Measurements from ENCODE around the gene RASA1. TPM values are rescaled to one million over a fixed set of nuclear protein-coding genes. Genes with fewer than 3 reads are reported as not detected.

Gene RASA1
- total and polyA plus RNA-seq, 7 experiments from 2014 or later, result 5.9 to 30.7 (median 24.9) TPM

GRCh38 chr5:87394411-87395165, 126.9 kb downstream of the RASA1 start:
- H3K27ac Mint-ChIP-seq, result peak overlapping the region in 8 of 9 donors; percentile 9 to 78 (median 53)
- no peak overlapping the region for H3K4me3 Mint-ChIP-seq
- H3K9me3 Mint-ChIP-seq, result no peaks in the 10 kb centered on the region
- ATAC-seq, result no peak
- no peaks in the 10 kb centered on the region for H3K27me3 ChIP-seq (ENCODE audit: control insufficient read depth in 2 of 2, insufficient read depth in 2 of 2, low read length in 2 of 2)
- H3K27ac ChIP-seq (ENCODE audit: low read depth, low read length), result no peak overlapping the region
- ChIA-PET POLR2A (interaction anchor here (0.5 kb wide), 1 partner anchor 134 kb away, joined by 3 read pairs; no protein-coding TSS in a partner anchor), CTCF (interaction anchor here (0.7 kb wide), 1 partner anchor 26 kb away, joined by 3 read pairs; no protein-coding TSS in a partner anchor)
- DNase-seq, result no peak
- no peaks in the 10 kb centered on the region for H3K9me3 ChIP-seq (ENCODE audit: control insufficient read depth in 2 of 3, low read length in 3 of 3)
- peaks cover 14 to 60% (median 28%) of the 10 kb centered on the region in 5 donors for H3K36me3 Mint-ChIP-seq
- intact Hi-C loops (cut with micrococcal nuclease), result loop anchor here in 1 of 2 donors (5.0 kb wide), 2 partner anchors 52 to 272 kb away; no protein-coding TSS in a partner anchor
- peaks cover 4 to 5% of the 10 kb centered on the region in 2 donors for H3K4me1 ChIP-seq (ENCODE audit: control insufficient read depth in 2 of 2, insufficient read depth in 2 of 2, low read length in 2 of 2)
- H3K4me1 Mint-ChIP-seq, result peaks cover 9 to 36% (median 21%) of the 10 kb centered on the region in 7 donors
- H3K36me3 ChIP-seq (ENCODE audit: control insufficient read depth in 2 of 3, insufficient read depth in 3 of 3, low read length in 3 of 3), result peaks cover 28 to 88% (median 51%) of the 10 kb centered on the region in 3 experiments
- no peak overlapping the region for H3K4me3 ChIP-seq (ENCODE audit: low read length)
- no peaks in the 10 kb centered on the region for H3K27me3 Mint-ChIP-seq

GRCh38 chr5:87398981-87399614, 131.4 kb downstream of the RASA1 start:
- POLR2A ChIA-PET, result no interaction called here
- H3K27me3 Mint-ChIP-seq, result no peaks in the 10 kb centered on the region

GRCh38 chr5:87399720-87400119, 132.0 kb downstream of the RASA1 start:
- H3K27ac Mint-ChIP-seq, result peak overlapping the region in 7 of 9 donors; percentile 19 to 75 (median 69)
- peak; percentile 39 for ATAC-seq
- Histone ChIP-seq H3K9me3 (ENCODE audit: control insufficient read depth in 2 of 3, low read length in 3 of 3) (no peaks in the 10 kb centered on the region), H3K4me3 (ENCODE audit: low read length) (no peak overlapping the region), H3K27me3 (ENCODE audit: control insufficient read depth in 2 of 2, insufficient read depth in 2 of 2, low read length in 2 of 2) (no peaks in the 10 kb centered on the region), H3K27ac (ENCODE audit: low read depth, low read length) (peak overlapping the region; percentile 16), H3K36me3 (ENCODE audit: control insufficient read depth in 2 of 3, insufficient read depth in 3 of 3, low read length in 3 of 3) (peaks cover 22 to 69% (median 34%) of the 10 kb centered on the region in 3 experiments), H3K4me1 (ENCODE audit: control insufficient read depth in 2 of 2, insufficient read depth in 2 of 2, low read length in 2 of 2) (peaks cover 11% of the 10 kb centered on the region in 2 donors)
- H3K4me1 Mint-ChIP-seq, result peaks cover 14 to 51% (median 27%) of the 10 kb centered on the region in 7 donors
- intact Hi-C loops (cut with micrococcal nuclease), result loop anchor here (1.0 to 5.0 kb wide), 10 partner anchors 13 to 518 kb away; partner anchors contain the start of gene CCNH (in 2 of the 2)
- peaks cover 8 to 47% (median 26%) of the 10 kb centered on the region in 5 donors for H3K36me3 Mint-ChIP-seq
- no peak for DNase-seq
- H3K27me3 Mint-ChIP-seq, result no peaks in the 10 kb centered on the region
- ChIA-PET POLR2A (interaction anchor here (1.0 kb wide), 2 partner anchors 9 to 13 kb away, joined by 3 to 5 read pairs; partner anchors contain the start of gene CCNH), CTCF (interaction anchor here (0.8 to 3.3 kb wide), 13 partner anchors 8 to 519 kb away, joined by 3 to 20 read pairs (median 4); no protein-coding TSS in a partner anchor)
- H3K4me3 Mint-ChIP-seq, result peak overlapping the region in 1 of 10 donors; percentile 34
- H3K9me3 Mint-ChIP-seq, result no peaks in the 10 kb centered on the region

More at GRCh38 chr5:87398981-87399614, 131.4 kb downstream of the RASA1 start:
- peak overlapping the region in 8 of 9 donors; percentile 2 to 75 (median 68) for H3K27ac Mint-ChIP-seq
- no peaks in the 10 kb centered on the region for H3K9me3 Mint-ChIP-seq
- Histone ChIP-seq H3K36me3 (ENCODE audit: control insufficient read depth in 2 of 3, insufficient read depth in 3 of 3, low read length in 3 of 3) (peaks cover 23 to 68% (median 29%) of the 10 kb centered on the region in 3 experiments), H3K4me1 (ENCODE audit: control insufficient read depth in 2 of 2, insufficient read depth in 2 of 2, low read length in 2 of 2) (peaks cover 11% of the 10 kb centered on the region in 2 donors), H3K4me3 (ENCODE audit: low read length) (no peak overlapping the region), H3K27me3 (ENCODE audit: control insufficient read depth in 2 of 2, insufficient read depth in 2 of 2, low read length in 2 of 2) (no peaks in the 10 kb centered on the region), H3K9me3 (ENCODE audit: control insufficient read depth in 2 of 3, low read length in 3 of 3) (no peaks in the 10 kb centered on the region), H3K27ac (ENCODE audit: low read depth, low read length) (no peak overlapping the region)
- DNase-seq (no peak), ATAC-seq (no peak)
- peaks cover 11 to 45% (median 23%) of the 10 kb centered on the region in 5 donors for H3K36me3 Mint-ChIP-seq
- peak overlapping the region in 2 of 10 donors; percentile 34 to 55 for H3K4me3 Mint-ChIP-seq
- intact Hi-C loops (cut with micrococcal nuclease), result loop anchor here (2.0 to 5.0 kb wide), 2 partner anchors 18 to 277 kb away; no protein-coding TSS in a partner anchor
- CTCF ChIA-PET, result interaction anchor here (1.1 to 3.3 kb wide), 5 partner anchors 13 to 519 kb away, joined by 4 to 20 read pairs (median 4); no protein-coding TSS in a partner anchor
- H3K4me1 Mint-ChIP-seq, result peaks cover 14 to 47% (median 23%) of the 10 kb centered on the region in 7 donors

- H3K4me1 ChIP-seq (ENCODE audit: control insufficient read depth in 2 of 2, insufficient read depth in 2 of 2, low read length in 2 of 2), result peaks cover 11 to 15% of the 10 kb centered on the region in 2 donors
- H3K27ac Mint-ChIP-seq, result peak overlapping the region in 7 of 9 donors; percentile 17 to 75 (median 69)
- POLR2A ChIA-PET, result interaction anchor here (0.5 to 1.0 kb wide), 4 partner anchors 8 to 750 kb away, joined by 3 to 5 read pairs (median 4); partner anchors contain the start of gene CCNH
- H3K36me3 ChIP-seq (ENCODE audit: control insufficient read depth in 2 of 3, insufficient read depth in 3 of 3, low read length in 3 of 3), result peaks cover 29 to 66% (median 39%) of the 10 kb centered on the region in 3 experiments
- H3K9me3 Mint-ChIP-seq, result no peaks in the 10 kb centered on the region
- no peaks in the 10 kb centered on the region for H3K27me3 ChIP-seq (ENCODE audit: control insufficient read depth in 2 of 2, insufficient read depth in 2 of 2, low read length in 2 of 2)
- H3K4me3 ChIP-seq (ENCODE audit: low read length), result no peak overlapping the region
- intact Hi-C loops (cut with micrococcal nuclease), result loop anchor here (1.0 to 5.0 kb wide), 8 partner anchors 12 to 519 kb away; partner anchors contain the start of gene CCNH (in 2 of the 2)
- DNase-seq, result peak in 6 of 9 donors; percentile 30 to 66 (median 52)
- peaks cover 13 to 48% (median 28%) of the 10 kb centered on the region in 7 donors for H3K4me1 Mint-ChIP-seq
- H3K9me3 ChIP-seq (ENCODE audit: control insufficient read depth in 2 of 3, low read length in 3 of 3), result no peaks in the 10 kb centered on the region
- peak; percentile 87 for ATAC-seq
- H3K27me3 Mint-ChIP-seq, result no peaks in the 10 kb centered on the region
- H3K27ac ChIP-seq (ENCODE audit: low read depth, low read length), result peak overlapping the region; percentile 43
- CTCF ChIA-PET, result interaction anchor here (0.8 to 3.3 kb wide), 12 partner anchors 8 to 520 kb away, joined by 3 to 20 read pairs (median 4); no protein-coding TSS in a partner anchor
- H3K36me3 Mint-ChIP-seq, result peaks cover 5 to 45% (median 21%) of the 10 kb centered on the region in 5 donors
- peak overlapping the region in 1 of 10 donors; percentile 34 for H3K4me3 Mint-ChIP-seq
Observed at GRCh38 chr5:87400305-87400899, 132.7 kb downstream of the RASA1 start.

- peaks cover 30 to 72% (median 42%) of the 10 kb centered on the region in 3 experiments for H3K36me3 ChIP-seq (ENCODE audit: control insufficient read depth in 2 of 3, insufficient read depth in 3 of 3, low read length in 3 of 3)
Observed at GRCh38 chr5:87401626-87402025, 133.9 kb downstream of the RASA1 start.

More at GRCh38 chr5:87401626-87402025, 133.9 kb downstream of the RASA1 start:
- no peaks in the 10 kb centered on the region for H3K27me3 Mint-ChIP-seq
- Histone ChIP-seq H3K27ac (ENCODE audit: low read depth, low read length) (no peak overlapping the region), H3K4me1 (ENCODE audit: control insufficient read depth in 2 of 2, insufficient read depth in 2 of 2, low read length in 2 of 2) (peaks cover 11 to 21% of the 10 kb centered on the region in 2 donors), H3K9me3 (ENCODE audit: control insufficient read depth in 2 of 3, low read length in 3 of 3) (no peaks in the 10 kb centered on the region), H3K27me3 (ENCODE audit: control insufficient read depth in 2 of 2, insufficient read depth in 2 of 2, low read length in 2 of 2) (no peaks in the 10 kb centered on the region), H3K4me3 (ENCODE audit: low read length) (no peak overlapping the region)
- intact Hi-C loops (cut with micrococcal nuclease), result loop anchor here in 1 of 2 donors (5.0 kb wide), 1 partner anchor 414 kb away; no protein-coding TSS in a partner anchor
- peaks cover 7 to 52% (median 27%) of the 10 kb centered on the region in 5 donors for H3K36me3 Mint-ChIP-seq
- peaks cover 0 to 1% (median 0%) of the 10 kb centered on the region in 11 donors for H3K9me3 Mint-ChIP-seq
- H3K4me3 Mint-ChIP-seq, result no peak overlapping the region
- peak overlapping the region in 2 of 9 donors; percentile 38 to 54 for H3K27ac Mint-ChIP-seq
- ATAC-seq, result no peak
- ChIA-PET CTCF (interaction anchor here (3.3 kb wide), 1 partner anchor 415 kb away, joined by 20 read pairs; no protein-coding TSS in a partner anchor), POLR2A (interaction anchor here (2.9 kb wide), 1 partner anchor 11 kb away, joined by 12 read pairs; the partner anchor contains the start of gene CCNH)
- DNase-seq, result no peak
- peaks cover 17 to 57% (median 39%) of the 10 kb centered on the region in 7 donors for H3K4me1 Mint-ChIP-seq
